ENCODE measurements around the gene SLK. TPM values are rescaled to one million over a fixed set of nuclear protein-coding genes. Genes with fewer than 3 reads are reported as not detected.

The SLK gene
- total and polyA plus RNA-seq, 2 donors (not counting 3 experiments of a cell fraction or from before 2014, with no cell fraction given) = 4.5 to 36.0 TPM

DNA sequence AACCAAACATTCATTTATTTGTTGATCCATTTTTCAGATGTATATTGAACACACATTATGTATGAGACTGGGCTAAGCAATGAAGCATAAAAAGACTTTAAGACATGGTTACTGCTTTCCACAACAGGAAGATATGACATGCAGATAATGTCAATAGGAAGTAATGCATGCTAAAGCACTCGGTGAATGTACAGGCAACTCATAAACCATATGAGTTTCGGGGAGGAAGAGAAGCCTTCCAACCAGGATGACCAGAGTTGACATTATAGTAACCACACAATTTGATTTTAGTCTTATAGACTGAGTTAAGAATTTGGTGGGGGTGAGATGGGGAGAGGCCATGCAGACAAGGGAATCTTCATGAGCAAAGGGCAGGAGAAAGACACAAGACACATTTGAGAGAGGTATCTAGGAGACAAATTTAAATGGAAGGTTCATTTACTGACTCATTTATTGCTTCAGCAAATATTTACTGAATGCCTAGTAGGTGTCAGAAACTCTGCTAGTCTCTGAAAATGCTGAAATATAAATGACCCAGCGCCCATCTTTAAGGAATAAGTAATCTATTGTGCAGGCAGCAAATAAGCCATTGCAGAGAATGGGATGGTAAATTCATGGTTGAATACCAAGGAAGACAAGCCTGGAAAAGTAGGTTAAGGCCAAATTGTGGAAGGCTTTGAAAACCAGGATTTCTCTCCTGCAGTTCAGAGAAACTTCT, 19.0 kb upstream of the SLK start:
- H3K9ac ChIP-seq (replicated peaks; ENCODE audit: extremely low read depth, insufficient read depth, low read length) = no peak overlapping the region
- CTCF ChIA-PET = interaction anchor here (1.4 kb wide), 1 partner anchor 39 kb away, joined by 3 read pairs; no protein-coding TSS in a partner anchor
- no peak overlapping the region for H2AFZ ChIP-seq (ENCODE audit: low read depth, low read length)
- DNase-seq (ENCODE audit: low read depth, low spot score) (no peak), FAIRE-seq (peak; percentile 40)
- no peaks in the 10 kb centered on the region for H3K4me1 ChIP-seq (ENCODE audit: control insufficient read depth, extremely low read depth, insufficient read depth, low read length)
- no peaks in the 10 kb centered on the region for H3K9me3 ChIP-seq (replicated peaks; ENCODE audit: control insufficient read depth, insufficient read depth, low read length)
- no peaks in the 10 kb centered on the region for H3K9me1 ChIP-seq (replicated peaks; ENCODE audit: control insufficient read depth, extremely low read depth, insufficient read depth, low read length)
- intact Hi-C loops (cut with micrococcal nuclease) (no loop called here), dilution Hi-C loops (cut with MboI; ENCODE audit: extremely low pct_ligation_motif_present, low sequenced_read_pairs) (no loop called here)
- H3K79me2 ChIP-seq (ENCODE audit: control insufficient read depth, insufficient read depth, low read length) = no peaks in the 10 kb centered on the region
- H3K36me3 ChIP-seq (ENCODE audit: control insufficient read depth in 2 of 2, extremely low read depth in 1 of 2, insufficient read depth in 2 of 2, low read length in 2 of 2) = no peaks in the 10 kb centered on the region
- POLR2A ChIA-PET = no interaction called here
- H3K27ac ChIP-seq (ENCODE audit: insufficient read depth, low read depth, low read length) = no peak overlapping the region
- no peak overlapping the region for H3K4me2 ChIP-seq (ENCODE audit: insufficient read depth, low read length)
- TF ChIP-seq, protein P1, sequence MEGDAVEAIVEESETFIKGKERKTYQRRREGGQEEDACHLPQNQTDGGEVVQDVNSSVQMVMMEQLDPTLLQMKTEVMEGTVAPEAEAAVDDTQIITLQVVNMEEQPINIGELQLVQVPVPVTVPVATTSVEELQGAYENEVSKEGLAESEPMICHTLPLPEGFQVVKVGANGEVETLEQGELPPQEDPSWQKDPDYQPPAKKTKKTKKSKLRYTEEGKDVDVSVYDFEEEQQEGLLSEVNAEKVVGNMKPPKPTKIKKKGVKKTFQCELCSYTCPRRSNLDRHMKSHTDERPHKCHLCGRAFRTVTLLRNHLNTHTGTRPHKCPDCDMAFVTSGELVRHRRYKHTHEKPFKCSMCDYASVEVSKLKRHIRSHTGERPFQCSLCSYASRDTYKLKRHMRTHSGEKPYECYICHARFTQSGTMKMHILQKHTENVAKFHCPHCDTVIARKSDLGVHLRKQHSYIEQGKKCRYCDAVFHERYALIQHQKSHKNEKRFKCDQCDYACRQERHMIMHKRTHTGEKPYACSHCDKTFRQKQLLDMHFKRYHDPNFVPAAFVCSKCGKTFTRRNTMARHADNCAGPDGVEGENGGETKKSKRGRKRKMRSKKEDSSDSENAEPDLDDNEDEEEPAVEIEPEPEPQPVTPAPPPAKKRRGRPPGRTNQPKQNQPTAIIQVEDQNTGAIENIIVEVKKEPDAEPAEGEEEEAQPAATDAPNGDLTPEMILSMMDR (IDR thresholded peaks at IDR 0.05; ENCODE audit: extremely low read depth in 1 of 2, insufficient read depth in 1 of 2, low read depth in 1 of 2, low read length in 2 of 2) = no peak
- TF ChIP-seq POLR2AphosphoS5 (IDR thresholded peaks at IDR 0.05; ENCODE audit: insufficient read depth, low read depth, low read length) = no peak
- TF ChIP-seq JUN (IDR thresholded peaks at IDR 0.05; ENCODE audit: borderline replicate concordance, insufficient read depth, insufficient read length, low read depth) = no peak
- TF ChIP-seq POLR2A (IDR thresholded peaks at IDR 0.05; ENCODE audit: low read depth, low read length) = no peak
- no peak for TF ChIP-seq MYC (IDR thresholded peaks at IDR 0.05; ENCODE audit: low read depth, low read length)
- TF ChIP-seq EZH2 (IDR thresholded peaks at IDR 0.05; ENCODE audit: borderline replicate concordance, low read depth, low read length, severe bottlenecking) = no peak
- no peak for TF ChIP-seq FOS (IDR thresholded peaks at IDR 0.05; ENCODE audit: borderline replicate concordance, insufficient read depth, low read length)
- no peak for TF ChIP-seq GATA2 (IDR thresholded peaks at IDR 0.05; ENCODE audit: insufficient read depth, insufficient read length, low read depth, low read length)
- TF ChIP-seq, protein P2, sequence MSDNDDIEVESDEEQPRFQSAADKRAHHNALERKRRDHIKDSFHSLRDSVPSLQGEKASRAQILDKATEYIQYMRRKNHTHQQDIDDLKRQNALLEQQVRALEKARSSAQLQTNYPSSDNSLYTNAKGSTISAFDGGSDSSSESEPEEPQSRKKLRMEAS (IDR thresholded peaks at IDR 0.05; ENCODE audit: insufficient read depth, insufficient read length) = no peak
- no peaks in the 10 kb centered on the region for H4K20me1 ChIP-seq (replicated peaks; ENCODE audit: control insufficient read depth, extremely low read depth, insufficient read depth, low read length)
- no peak overlapping the region for H3K4me3 ChIP-seq (replicated peaks in 1 of 3; ENCODE audit: insufficient read depth in 1 of 3, low read depth in 1 of 3, low read length in 3 of 3)
- H3K27me3 ChIP-seq (ENCODE audit: control insufficient read depth in 2 of 2, insufficient read depth in 2 of 2, low read length in 2 of 2) = peaks cover 0 to 1% of the 10 kb centered on the region in 2 experiments
- BruUV-seq (replicated peaks) = no TSS peak

All from endothelial cell of umbilical vein (primary cell).